Measurements from ENCODE around the gene CAPNS1.

DNA sequence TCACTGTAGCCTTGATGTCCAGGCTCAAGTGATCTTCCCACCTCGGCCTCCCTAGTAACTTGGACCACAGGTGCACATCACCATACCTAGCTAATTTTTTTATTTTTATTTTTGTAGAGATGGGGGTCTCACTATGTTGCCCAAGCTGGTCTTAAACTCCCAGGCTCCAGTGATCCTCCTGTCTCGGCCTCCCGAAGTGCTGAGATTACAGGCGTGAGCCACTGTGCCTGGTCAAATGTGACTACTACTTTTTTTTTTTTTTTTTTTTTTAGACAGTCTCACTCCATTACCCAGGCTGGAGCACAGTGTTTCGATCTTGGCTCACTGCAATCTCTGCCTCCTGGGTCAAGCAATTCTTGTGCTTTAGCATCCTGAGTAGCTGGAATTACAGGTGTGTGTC is 33.0 kb downstream of the CAPNS1 start:
- TF ChIP-seq CTCF (IDR thresholded peaks at IDR 0.05 in 8 of 11, conservative IDR thresholded peaks at IDR 0.05 in 3 of 11), result no peak
- TF ChIP-seq POLR2A (IDR thresholded peaks at IDR 0.05), result no peak
- TF ChIP-seq POLR2AphosphoS5 (IDR thresholded peaks at IDR 0.05), result no peak

Data from spleen (tissue), 7 donors.